ENCODE data around the gene CA12. TPM values are rescaled to one million over a fixed set of nuclear protein-coding genes. Genes with fewer than 3 reads are reported as not detected.

The CA12 gene
- total and polyA plus RNA-seq, 9 of the 15 experiments (the other 6 are each of a cell fraction or from before 2014, with no cell fraction given) = 0.01 to 0.78 (median 0.15) TPM; not detected in 1

DNA sequence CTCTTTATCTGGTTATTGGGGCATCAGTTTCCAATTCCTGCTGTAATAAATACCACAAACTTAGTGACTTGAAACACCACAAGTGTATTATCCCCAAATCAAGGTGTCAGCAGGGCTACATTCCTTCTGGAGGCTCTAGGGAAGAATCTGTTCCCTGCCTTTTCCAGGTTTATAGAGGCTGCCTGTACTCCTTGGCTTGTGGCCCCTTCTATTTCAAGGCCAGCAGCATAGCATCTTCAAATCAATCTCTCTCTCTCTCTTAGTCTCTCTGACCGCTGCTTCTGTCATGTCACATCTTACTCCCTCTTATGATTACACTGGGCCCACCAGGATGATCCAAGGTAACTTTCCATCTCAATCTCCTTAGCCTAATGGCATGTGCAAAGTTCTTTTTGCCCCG, 44.9 kb upstream of the CA12 start:
- Histone ChIP-seq H3K36me3 (ENCODE audit: control insufficient read depth, insufficient read depth, low read length) (no peaks in the 10 kb centered on the region), H3K4me3 (no peak overlapping the region), H3K27me3 (ENCODE audit: control insufficient read depth in 2 of 2, insufficient read depth in 2 of 2, low read length in 2 of 2) (no peaks in the 10 kb centered on the region), H3K27ac (ENCODE audit: extremely low read depth, low read depth, low read length) (no peak overlapping the region), H3K9me3 (replicated peaks; ENCODE audit: control insufficient read depth, insufficient read depth, low read depth, low read length) (no peaks in the 10 kb centered on the region), H3K9me1 (ENCODE audit: control insufficient read depth, insufficient read depth, low read length) (no peaks in the 10 kb centered on the region), H3K4me1 (replicated peaks in 1 of 2; ENCODE audit: control insufficient read depth in 2 of 2, insufficient read depth in 2 of 2, low read length in 2 of 2) (no peaks in the 10 kb centered on the region), H3K9ac (ENCODE audit: insufficient read depth in 1 of 2, low read depth in 2 of 2, low read length in 2 of 2) (no peak overlapping the region), H2AFZ (ENCODE audit: low read depth, low read length) (no peak overlapping the region), H3K79me2 (ENCODE audit: control insufficient read depth, insufficient read depth, low read length) (no peaks in the 10 kb centered on the region), H4K20me1 (replicated peaks; ENCODE audit: control insufficient read depth, insufficient read depth, low read length) (no peaks in the 10 kb centered on the region), H3K4me2 (ENCODE audit: insufficient read depth, low read length) (no peak overlapping the region)
- intact Hi-C loops (cut with micrococcal nuclease) = no loop called here
- CTCF ChIA-PET (ENCODE audit: low intra/inter-chr PET ratio) = no interaction called here
- TF ChIP-seq ZNF121 (CRISPR knock-in tag; conservative IDR thresholded peaks at IDR 0.05) (no peak), RBM25 (IDR thresholded peaks at IDR 0.05; ENCODE audit: low read depth, low read length, severe bottlenecking) (peak; percentile 23)
- in situ Hi-C loops (cut with MboI) = no loop called here
- WGBS (ENCODE audit: insufficient coverage, low coverage, missing lambda C conversion rate) = 17% methylated on average over 2 of the region's 2 CpGs
- no peak for ATAC-seq
- FAIRE-seq = no peak
- POLR2A ChIA-PET = no interaction called here
- no peak for DNase-seq (ENCODE audit: extremely low read depth in 1 of 4, low spot score in 3 of 4)
- BruUV-seq (replicated peaks) = no TSS peak

DNA sequence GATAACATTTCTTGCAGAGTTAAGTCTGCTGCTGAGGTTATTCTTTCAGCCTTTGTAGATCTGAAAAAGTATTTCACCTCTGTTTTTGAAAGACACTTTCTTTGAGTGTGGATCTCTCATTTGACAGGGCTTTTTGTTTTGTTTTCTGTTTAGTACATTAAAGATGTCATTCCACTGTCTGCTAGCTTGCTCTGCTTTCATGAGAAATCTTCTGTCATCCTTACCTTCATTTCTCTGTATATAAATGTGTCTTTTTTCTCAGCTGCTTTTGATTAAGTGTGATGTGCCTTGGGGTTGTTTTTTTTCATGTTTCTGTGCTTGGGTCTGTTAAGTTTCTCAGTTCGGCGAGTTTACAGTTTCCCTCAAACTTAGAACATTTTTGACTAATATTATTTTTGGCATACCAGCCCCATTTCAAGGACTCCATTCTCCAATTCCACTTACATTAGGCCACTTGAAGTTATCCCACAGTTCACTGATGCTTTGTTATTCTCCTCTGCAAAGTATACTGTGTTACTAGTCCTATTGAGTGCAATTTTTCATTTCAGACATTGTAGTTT, 43.9 kb upstream of the CA12 start:
- POLR2A ChIA-PET = no interaction called here
- H3K9me1 ChIP-seq (ENCODE audit: control insufficient read depth, insufficient read depth, low read length) = no peaks in the 10 kb centered on the region
- intact Hi-C loops (cut with micrococcal nuclease) (no loop called here), in situ Hi-C loops (cut with MboI) (no loop called here)
- FAIRE-seq = peak; percentile 15
- H2AFZ ChIP-seq (ENCODE audit: low read depth, low read length) = 0 out of 2 replicates have a peak overlapping the region, but pooled peaks have one; percentile 10
- no peak overlapping the region for H3K4me2 ChIP-seq (ENCODE audit: insufficient read depth, low read length)
- CTCF ChIA-PET (ENCODE audit: low intra/inter-chr PET ratio) = no interaction called here
- no peaks in the 10 kb centered on the region for H3K9me3 ChIP-seq (replicated peaks; ENCODE audit: control insufficient read depth, insufficient read depth, low read depth, low read length)
- no TSS peak for BruUV-seq (replicated peaks)
- no peak overlapping the region for H3K9ac ChIP-seq (ENCODE audit: insufficient read depth in 1 of 2, low read depth in 2 of 2, low read length in 2 of 2)
- no peaks in the 10 kb centered on the region for H3K36me3 ChIP-seq (ENCODE audit: control insufficient read depth, insufficient read depth, low read length)
- H3K79me2 ChIP-seq (ENCODE audit: control insufficient read depth, insufficient read depth, low read length) = no peaks in the 10 kb centered on the region
- H4K20me1 ChIP-seq (replicated peaks; ENCODE audit: control insufficient read depth, insufficient read depth, low read length) = no peaks in the 10 kb centered on the region
- ATAC-seq = no peak
- WGBS (ENCODE audit: insufficient coverage, low coverage, missing lambda C conversion rate) = 58% methylated on average over 2 of the region's 2 CpGs
- H3K4me1 ChIP-seq (replicated peaks in 1 of 2; ENCODE audit: control insufficient read depth in 2 of 2, insufficient read depth in 2 of 2, low read length in 2 of 2) = peaks cover 0 to 6% of the 10 kb centered on the region in 2 experiments; a peak in 3 of 5 replicates
- DNase-seq (ENCODE audit: extremely low read depth in 1 of 4, low spot score in 3 of 4) = no peak
- no peaks in the 10 kb centered on the region for H3K27me3 ChIP-seq (ENCODE audit: control insufficient read depth in 2 of 2, insufficient read depth in 2 of 2, low read length in 2 of 2)
- H3K4me3 ChIP-seq = no peak overlapping the region
- H3K27ac ChIP-seq (ENCODE audit: extremely low read depth, low read depth, low read length) = no peak overlapping the region
- peak; percentile 72; the same call in 1 of the 2 replicates for TF ChIP-seq TRIM28 (IDR thresholded peaks at IDR 0.05)
- TF ChIP-seq EZH2 (IDR thresholded peaks at IDR 0.05; ENCODE audit: borderline replicate concordance, low read depth, low read length) = no peak
- peak in 1 of 2 experiments; percentile 80; a peak in 1 of 3 replicates for TF ChIP-seq CBX3 (IDR thresholded peaks at IDR 0.05; ENCODE audit: borderline replicate concordance in 1 of 2, low read length in 2 of 2)
- no peak for TF ChIP-seq PHTF2 (CRISPR knock-in tag; IDR thresholded peaks at IDR 0.05)
- TF ChIP-seq, protein P1, sequence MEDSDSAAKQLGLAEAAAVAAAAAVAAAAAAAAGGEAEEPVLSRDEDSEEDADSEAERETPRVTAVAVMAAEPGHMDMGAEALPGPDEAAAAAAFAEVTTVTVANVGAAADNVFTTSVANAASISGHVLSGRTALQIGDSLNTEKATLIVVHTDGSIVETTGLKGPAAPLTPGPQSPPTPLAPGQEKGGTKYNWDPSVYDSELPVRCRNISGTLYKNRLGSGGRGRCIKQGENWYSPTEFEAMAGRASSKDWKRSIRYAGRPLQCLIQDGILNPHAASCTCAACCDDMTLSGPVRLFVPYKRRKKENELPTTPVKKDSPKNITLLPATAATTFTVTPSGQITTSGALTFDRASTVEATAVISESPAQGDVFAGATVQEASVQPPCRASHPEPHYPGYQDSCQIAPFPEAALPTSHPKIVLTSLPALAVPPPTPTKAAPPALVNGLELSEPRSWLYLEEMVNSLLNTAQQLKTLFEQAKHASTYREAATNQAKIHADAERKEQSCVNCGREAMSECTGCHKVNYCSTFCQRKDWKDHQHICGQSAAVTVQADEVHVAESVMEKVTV (CRISPR knock-in tag; IDR thresholded peaks at IDR 0.05) = no peak
- TF ChIP-seq, protein P2, sequence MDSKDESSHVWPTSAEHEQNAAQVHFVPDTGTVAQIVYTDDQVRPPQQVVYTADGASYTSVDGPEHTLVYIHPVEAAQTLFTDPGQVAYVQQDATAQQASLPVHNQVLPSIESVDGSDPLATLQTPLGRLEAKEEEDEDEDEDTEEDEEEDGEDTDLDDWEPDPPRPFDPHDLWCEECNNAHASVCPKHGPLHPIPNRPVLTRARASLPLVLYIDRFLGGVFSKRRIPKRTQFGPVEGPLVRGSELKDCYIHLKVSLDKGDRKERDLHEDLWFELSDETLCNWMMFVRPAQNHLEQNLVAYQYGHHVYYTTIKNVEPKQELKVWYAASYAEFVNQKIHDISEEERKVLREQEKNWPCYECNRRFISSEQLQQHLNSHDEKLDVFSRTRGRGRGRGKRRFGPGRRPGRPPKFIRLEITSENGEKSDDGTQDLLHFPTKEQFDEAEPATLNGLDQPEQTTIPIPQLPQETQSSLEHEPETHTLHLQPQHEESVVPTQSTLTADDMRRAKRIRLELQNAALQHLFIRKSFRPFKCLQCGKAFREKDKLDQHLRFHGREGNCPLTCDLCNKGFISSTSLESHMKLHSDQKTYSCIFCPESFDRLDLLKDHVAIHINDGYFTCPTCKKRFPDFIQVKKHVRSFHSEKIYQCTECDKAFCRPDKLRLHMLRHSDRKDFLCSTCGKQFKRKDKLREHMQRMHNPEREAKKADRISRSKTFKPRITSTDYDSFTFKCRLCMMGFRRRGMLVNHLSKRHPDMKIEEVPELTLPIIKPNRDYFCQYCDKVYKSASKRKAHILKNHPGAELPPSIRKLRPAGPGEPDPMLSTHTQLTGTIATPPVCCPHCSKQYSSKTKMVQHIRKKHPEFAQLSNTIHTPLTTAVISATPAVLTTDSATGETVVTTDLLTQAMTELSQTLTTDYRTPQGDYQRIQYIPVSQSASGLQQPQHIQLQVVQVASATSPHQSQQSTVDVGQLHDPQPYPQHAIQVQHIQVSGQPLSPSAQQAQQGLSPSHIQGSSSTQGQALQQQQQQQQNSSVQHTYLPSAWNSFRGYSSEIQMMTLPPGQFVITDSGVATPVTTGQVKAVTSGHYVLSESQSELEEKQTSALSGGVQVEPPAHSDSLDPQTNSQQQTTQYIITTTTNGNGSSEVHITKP (IDR thresholded peaks at IDR 0.05; ENCODE audit: partially characterized antibody) = no peak
- TF ChIP-seq HCFC1 (IDR thresholded peaks at IDR 0.05; ENCODE audit: low read depth, low read length) = no peak
- TF ChIP-seq PHF21A (IDR thresholded peaks at IDR 0.05; ENCODE audit: borderline replicate concordance, low read depth) = no peak
- no peak for TF ChIP-seq CAMTA2 (CRISPR knock-in tag; conservative IDR thresholded peaks at IDR 0.05)
- no peak for TF ChIP-seq CBFA2T3 (IDR thresholded peaks at IDR 0.05)
